HG03060 (cell line): ENCODE data around the gene TPO.
"Not testable (repeated sequence)": the region's sequence is repeated elsewhere in the genome, so short reads cannot be mapped to it uniquely, and the experiment has no call there.

Source experiments
- ATAC-seq: cut with Tn5 transposase; IDR thresholded peaks from one replicate; pipeline ENCODE4 v1.9.1; 2021; ENCODE audit warnings: low read depth, moderate number of reproducible peaks; ENCODE audit not compliant: unreplicated experiment

TPO gene

DNA sequence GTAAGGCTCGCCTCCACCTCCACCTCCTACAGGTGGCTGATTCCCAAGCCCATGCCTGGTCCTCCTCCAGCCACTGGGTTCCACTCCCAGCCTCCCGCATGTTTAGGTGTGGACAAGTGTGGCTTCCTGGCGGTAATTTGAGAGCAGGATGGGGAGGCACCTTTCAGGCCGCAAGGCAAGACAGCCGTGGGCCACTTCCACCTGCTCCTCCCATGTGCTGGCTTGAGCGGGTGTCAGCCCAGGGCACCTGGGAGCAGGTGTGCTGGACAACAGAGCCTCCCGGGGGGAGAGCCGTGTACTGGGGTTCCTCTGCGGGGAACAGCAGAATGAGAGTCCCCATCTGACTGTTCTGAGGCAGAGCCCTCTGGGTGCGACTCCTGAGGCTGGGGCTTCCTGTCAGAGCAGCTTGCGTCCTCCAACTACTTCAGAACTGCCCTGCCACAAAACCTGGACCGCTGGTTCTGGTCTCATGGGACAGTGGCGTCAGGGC is 83.9 kb downstream of the TPO start:
- ATAC-seq = no peak

DNA sequence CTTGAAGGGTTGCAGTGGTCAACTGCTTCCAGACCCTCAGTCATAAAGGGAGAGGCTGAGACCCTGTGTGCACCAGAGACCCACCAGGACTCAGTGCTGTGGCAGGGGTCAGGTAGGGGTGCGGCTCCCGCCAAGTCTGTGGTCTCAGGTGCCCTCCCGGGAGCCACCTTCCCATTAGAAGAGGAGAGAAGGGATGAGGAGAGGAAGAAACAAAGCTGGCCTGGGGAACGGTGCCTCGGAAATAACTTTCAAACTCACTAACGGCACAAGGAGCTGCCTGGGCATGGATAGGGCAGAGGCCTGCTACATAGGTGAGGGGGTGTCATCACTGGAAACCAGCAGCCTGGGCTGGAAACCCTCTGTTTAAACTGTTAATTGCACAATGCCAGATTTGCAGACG is 84.9 kb downstream of the TPO start:
- ATAC-seq = no peak

- ATAC-seq = no peak
These were observed 86.0 kb downstream of the TPO start for GRCh38 chr2:1499033-1499795.

DNA sequence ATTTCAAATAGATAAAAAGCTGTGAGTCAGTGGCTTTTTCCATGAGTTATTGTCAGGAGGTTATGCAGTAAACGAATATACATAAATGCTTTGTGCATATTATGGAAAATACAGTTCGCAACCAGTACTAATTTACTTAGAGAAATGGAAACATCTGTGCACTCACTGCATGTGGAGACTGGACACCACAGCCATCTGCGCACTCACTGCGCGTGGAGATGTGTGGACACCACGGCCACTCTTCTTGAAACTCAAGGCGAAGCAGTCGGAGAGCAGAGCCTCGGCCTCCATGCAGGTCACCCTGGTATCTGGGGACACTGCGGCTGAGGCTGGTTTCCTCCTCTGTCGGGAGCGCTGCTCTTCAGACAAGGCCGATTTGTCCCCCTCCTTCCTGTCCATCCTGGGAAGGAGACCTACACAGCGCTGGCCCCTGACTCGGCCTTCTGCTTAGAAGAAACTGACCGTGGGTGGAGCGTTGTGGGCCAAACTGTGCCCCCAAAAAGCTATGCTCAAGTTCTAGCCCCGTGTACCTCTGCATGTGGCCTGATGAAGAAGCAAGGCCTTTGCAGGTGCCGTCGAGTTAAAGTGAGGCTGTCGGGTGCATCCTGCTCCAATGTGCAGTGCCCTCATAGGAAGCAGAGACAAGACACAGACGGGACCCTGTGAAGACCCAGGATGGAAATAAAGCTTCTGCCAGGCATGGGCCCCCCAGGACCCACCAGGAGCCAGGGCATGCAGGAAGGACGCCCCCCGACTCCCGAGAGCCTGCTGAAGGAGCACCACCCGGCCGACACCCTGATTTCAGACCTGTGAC is 88.0 kb downstream of the TPO start:
- no peak for ATAC-seq

DNA sequence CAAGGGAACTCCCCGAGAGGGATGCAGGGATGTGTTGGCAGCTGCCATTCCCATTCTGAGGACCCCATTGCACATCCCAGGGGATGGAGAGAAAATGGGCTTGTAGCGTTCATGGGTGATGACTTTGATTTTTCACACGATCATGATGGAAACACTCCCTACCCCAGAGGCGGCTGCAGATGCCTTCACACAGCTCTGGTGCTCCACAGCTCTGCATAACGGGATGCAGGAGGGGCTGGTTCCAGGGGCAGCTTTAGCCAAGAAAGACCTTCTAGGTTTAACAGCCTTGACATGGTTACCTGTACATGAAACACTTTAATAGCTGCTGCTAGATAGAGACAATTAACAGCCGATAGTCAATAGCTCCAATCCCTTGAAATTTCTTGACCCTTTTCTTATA is 88.7 kb downstream of the TPO start:
- ATAC-seq = no peak

DNA sequence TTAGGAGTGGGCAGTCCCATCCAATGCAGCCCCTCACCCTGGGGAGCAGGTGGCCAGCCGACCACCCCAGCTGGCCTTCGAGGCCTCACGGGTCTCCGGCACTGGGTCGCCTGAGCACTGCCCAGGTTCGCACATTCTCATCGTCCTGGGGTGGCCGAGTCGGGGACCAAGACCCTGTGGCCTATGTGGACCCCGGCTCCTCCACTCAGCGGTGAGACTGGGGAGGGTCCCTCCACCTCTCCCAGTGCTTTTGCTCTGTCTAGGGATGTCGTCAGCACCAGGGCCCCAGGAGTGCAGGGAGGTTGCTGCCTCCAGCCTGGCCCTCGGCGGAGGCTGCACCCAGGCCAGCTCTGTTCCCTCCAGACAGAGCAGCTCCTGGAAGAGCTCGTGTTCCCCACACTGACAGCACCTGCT is 89.6 kb downstream of the TPO start:
- ATAC-seq = no peak

DNA sequence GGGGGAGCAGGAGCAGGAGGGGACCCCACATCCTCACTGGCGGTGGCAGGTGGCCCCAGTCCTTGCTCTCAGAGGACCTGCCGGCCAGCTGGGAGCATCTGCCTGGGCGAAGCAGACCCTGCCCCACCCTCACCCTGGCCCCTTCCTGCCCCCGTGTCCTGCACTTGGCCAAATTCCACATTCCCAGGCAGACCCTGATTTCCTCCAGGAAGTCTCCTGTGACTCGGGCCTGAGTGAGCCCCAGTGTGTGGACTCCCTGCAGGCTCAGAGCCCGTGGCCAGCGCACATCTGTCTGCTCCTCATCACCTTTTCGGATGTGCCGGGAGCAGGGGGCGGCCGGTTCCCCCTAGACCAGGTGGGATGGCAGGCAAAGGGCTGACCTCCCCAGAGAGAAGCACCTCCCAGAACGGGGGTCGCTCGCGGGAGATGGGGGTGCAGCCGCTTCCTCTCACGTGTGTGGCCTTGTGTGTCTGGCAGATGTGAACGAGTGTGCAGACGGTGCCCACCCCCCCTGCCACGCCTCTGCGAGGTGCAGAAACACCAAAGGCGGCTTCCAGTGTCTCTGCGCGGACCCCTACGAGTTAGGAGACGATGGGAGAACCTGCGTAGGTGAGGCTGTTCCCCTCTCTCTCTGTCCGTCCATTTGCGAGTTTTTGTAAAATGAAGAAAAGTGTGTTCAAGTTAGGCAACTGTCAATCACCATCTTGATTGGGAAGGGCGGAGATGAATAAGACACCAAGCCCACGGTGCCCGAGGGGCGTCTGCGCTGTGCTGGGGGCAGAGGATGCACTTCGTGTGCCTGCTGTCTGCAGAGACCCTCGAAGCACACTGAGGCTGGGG is 90.4 kb downstream of the TPO start:
- no peak for ATAC-seq

DNA sequence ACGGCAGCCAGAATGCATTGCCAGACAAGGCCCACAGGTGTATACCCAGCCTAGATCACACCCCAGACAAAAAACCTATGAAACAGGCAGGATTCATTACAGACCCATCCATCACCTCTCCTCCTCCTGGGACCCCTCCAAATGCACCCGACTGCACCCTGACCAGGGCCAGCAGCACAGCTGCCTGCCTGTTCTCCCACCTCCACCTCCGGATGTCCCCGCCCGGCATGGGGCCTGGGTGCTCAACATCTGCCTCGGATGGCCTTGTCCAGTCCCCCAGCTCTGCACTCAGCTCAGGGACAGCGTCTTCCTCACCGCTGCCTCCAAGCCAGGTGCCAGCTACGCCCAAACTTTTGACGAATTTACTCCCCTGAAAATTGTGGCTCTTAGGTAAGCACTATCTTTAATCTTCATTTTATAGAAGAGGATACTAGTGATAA is 91.1 kb downstream of the TPO start:
- ATAC-seq = no peak

GRCh38 chr2:1505031-1505441 is 91.8 kb downstream of the TPO start:
- no peak for ATAC-seq

- ATAC-seq = no peak
These were observed 96.2 kb downstream of the TPO start for GRCh38 chr2:1509271-1510065.

- no peak for ATAC-seq
These were observed 96.9 kb downstream of the TPO start for GRCh38 chr2:1510176-1510575.

DNA sequence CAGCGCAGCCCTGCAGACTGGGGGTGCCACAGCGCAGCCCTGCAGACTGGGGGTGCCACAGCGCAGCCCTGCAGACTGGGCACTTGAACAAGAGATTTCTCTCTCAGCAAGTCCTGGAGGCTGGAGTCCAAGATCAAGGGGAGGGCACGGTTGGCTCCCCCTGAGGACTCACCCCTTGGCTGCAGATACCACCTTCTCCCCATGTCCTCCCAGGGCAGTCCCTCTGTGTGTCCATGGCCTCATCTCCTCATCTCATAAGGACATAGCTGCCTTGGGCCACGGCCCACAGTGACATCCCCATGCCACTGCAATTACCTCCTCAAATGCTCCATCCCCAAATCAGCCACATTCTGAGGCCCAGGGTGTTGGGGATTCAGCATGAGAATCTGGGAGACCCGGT is 98.2 kb downstream of the TPO start:
- no peak for ATAC-seq

GRCh38 chr2:1512321-1513289 is 99.3 kb downstream of the TPO start:
- ATAC-seq = no peak

- ATAC-seq = no peak
These were observed 101.3 kb downstream of the TPO start for GRCh38 chr2:1514391-1515072.

GRCh38 chr2:1515073-1515430 is 101.8 kb downstream of the TPO start:
- no peak for ATAC-seq

- no peak for ATAC-seq
These were observed 102.9 kb downstream of the TPO start for GRCh38 chr2:1515986-1516797.

GRCh38 chr2:1516798-1517060 is 103.5 kb downstream of the TPO start:
- ATAC-seq = no peak

GRCh38 chr2:1517291-1517690 is 104.0 kb downstream of the TPO start:
- ATAC-seq = not testable (repeated sequence)
